HG03064 (cell line): ENCODE data around the gene BBOX1.
"Not testable (repeated sequence)": the region's sequence is repeated elsewhere in the genome, so short reads cannot be mapped to it uniquely, and the experiment has no call there.

Experiments used
- ATAC-seq: cut with Tn5 transposase; IDR thresholded peaks from one replicate; pipeline ENCODE4 v1.9.1; 2021; ENCODE audit warnings: low read depth; ENCODE audit not compliant: unreplicated experiment

Gene BBOX1

GRCh38 chr11:27040302-27041115, at the start of gene BBOX1:
BBOX1 (plus strand) TSS chr11:27040815; CDS start chr11:27055431, 14,616 bp downstream.
- no peak for ATAC-seq

GRCh38 chr11:26992031-26992541, 48.5 kb upstream of the BBOX1 start:
- ATAC-seq = no peak

- ATAC-seq = no peak
Measured at GRCh38 chr11:26993965-26994457, 46.6 kb upstream of the BBOX1 start, which contains the start of gene FIBIN. FIBIN (plus strand) TSS chr11:26994112; CDS start chr11:26994527, 415 bp downstream.

GRCh38 chr11:26994631-26995095, 46.0 kb upstream of the BBOX1 start:
- ATAC-seq = no peak

GRCh38 chr11:26995701-26996460, 44.7 kb upstream of the BBOX1 start:
- ATAC-seq = no peak

- no peak for ATAC-seq
Measured at GRCh38 chr11:26997378-26997777, 43.2 kb upstream of the BBOX1 start.

- not testable (repeated sequence) for ATAC-seq
Measured at GRCh38 chr11:27001136-27001730, 39.4 kb upstream of the BBOX1 start.

- no peak for ATAC-seq
Measured at GRCh38 chr11:27002431-27002830, 38.2 kb upstream of the BBOX1 start.

GRCh38 chr11:27002838-27003237, 37.8 kb upstream of the BBOX1 start:
- ATAC-seq = no peak

- ATAC-seq = no peak
Measured at GRCh38 chr11:27004103-27004502, 36.5 kb upstream of the BBOX1 start.

GRCh38 chr11:27008811-27009535, 31.6 kb upstream of the BBOX1 start:
- ATAC-seq = no peak

GRCh38 chr11:27011560-27012233, 28.9 kb upstream of the BBOX1 start:
- no peak for ATAC-seq

GRCh38 chr11:27012234-27012921, 28.2 kb upstream of the BBOX1 start:
- no peak for ATAC-seq

- no peak for ATAC-seq
Measured at GRCh38 chr11:27013781-27014361, 26.7 kb upstream of the BBOX1 start.

- ATAC-seq = no peak
Measured at GRCh38 chr11:27018902-27019529, 21.6 kb upstream of the BBOX1 start.

- ATAC-seq = no peak
Measured at GRCh38 chr11:27020751-27021150, 19.9 kb upstream of the BBOX1 start.

- ATAC-seq = no peak
Measured at GRCh38 chr11:27022659-27023251, 17.9 kb upstream of the BBOX1 start.

- no peak for ATAC-seq
Measured at GRCh38 chr11:27024865-27025264, 15.8 kb upstream of the BBOX1 start.
